Esophagus squamous epithelium (tissue), 5 donors: ENCODE measurements around the gene TMEM202. TPM values are rescaled to one million over a fixed set of nuclear protein-coding genes. Genes with fewer than 3 reads are reported as not detected.
"Not testable (repeated sequence)": the region's sequence is repeated elsewhere in the genome, so short reads cannot be mapped to it uniquely, and the experiment has no call there.

Experiments
- DNase-seq: peaks from one replicate; lab custom pipeline; 2025; lab: John Stamatoyannopoulos, UW
- H3K27ac ChIP-seq, 4 donors: fragments of 200-600 bp; sonication (generic); one replicate each; pipeline ENCODE4 v1.5.1; 2016 to 2019; ENCODE audit warnings: mild to moderate bottlenecking in 1 of 4
- H3K27me3 ChIP-seq, 4 donors: fragments of 200-600 bp; sonication (generic); 1 replicate in 3 of 4; 2 replicates in 1 of 4; pipeline versions ENCODE4 v1.5.1 to v1.6.0; 2017 to 2021; ENCODE audit warnings: antibody characterized with exemption in 1 of 4
- H3K36me3 ChIP-seq, 3 donors: fragments of 200-600 bp; sonication (generic); one replicate each; pipeline ENCODE4 v1.5.1; 2016 to 2019
- H3K4me1 ChIP-seq, 3 donors: fragments of 200-600 bp; sonication (generic); one replicate each; pipeline ENCODE4 v1.5.1; 2017 to 2019
- H3K4me3 ChIP-seq, 4 donors: fragments of 200-600 bp; sonication (generic); 1 replicate in 3 of 4; 2 replicates in 1 of 4; pipeline ENCODE4 v1.5.1; 2016 to 2019; ENCODE audit warnings: mild to moderate bottlenecking in 2 of 4, moderate library complexity in 1 of 4
- H3K9me3 ChIP-seq, 3 donors: fragments of 200-600 bp; sonication (generic); one replicate each; pipeline ENCODE4 v1.5.1; 2016 to 2019
- POLR2A ChIP-seq, 4 donors: fragments of 450-650 bp; IDR thresholded peaks; one replicate each; pipeline ENCODE4 v1.6.1; 2017; ENCODE audit warnings: antibody characterized with exemption in 4 of 4, mild to moderate bottlenecking in 4 of 4, moderate library complexity in 3 of 4
- WGBS, 2 donors: methylation state at CpG; one replicate each; pipeline ENCODE4 v1.1.5; 2018; 5-methylcytosine and 5-hydroxymethylcytosine counted together
- intact Hi-C: fragments of 100-400 bp; cut with DNase I; formaldehyde crosslinking; loops from one replicate; pipeline ENCODE4 v1.15.0; 2022
- total RNA-seq, 4 donors: library from RNA; depleted of rRNA; stranded (reverse); fragments of >200 nt; gene quantifications; one replicate each; pipeline ENCODE4 v1.1.0, GENCODE V29; 2016
- TF ChIP-seq, protein P1 (sequence below), 6 experiments: fragments of 450-650 bp in 4 of 6; fragments of 200-600 bp in 2 of 6; sonication (generic) in 2 of 6; IDR thresholded peaks; one replicate each; pipeline ENCODE4 v1.5.1; 2016 to 2019; ENCODE audit warnings: antibody characterized with exemption in 6 of 6, mild to moderate bottlenecking in 4 of 6, moderate library complexity in 4 of 6
- donor health status: DM: yes; HTN: yes; CAD: no.

TMEM202 gene
- total RNA-seq, 4 donors from 2014 or later, result not detected

DNA sequence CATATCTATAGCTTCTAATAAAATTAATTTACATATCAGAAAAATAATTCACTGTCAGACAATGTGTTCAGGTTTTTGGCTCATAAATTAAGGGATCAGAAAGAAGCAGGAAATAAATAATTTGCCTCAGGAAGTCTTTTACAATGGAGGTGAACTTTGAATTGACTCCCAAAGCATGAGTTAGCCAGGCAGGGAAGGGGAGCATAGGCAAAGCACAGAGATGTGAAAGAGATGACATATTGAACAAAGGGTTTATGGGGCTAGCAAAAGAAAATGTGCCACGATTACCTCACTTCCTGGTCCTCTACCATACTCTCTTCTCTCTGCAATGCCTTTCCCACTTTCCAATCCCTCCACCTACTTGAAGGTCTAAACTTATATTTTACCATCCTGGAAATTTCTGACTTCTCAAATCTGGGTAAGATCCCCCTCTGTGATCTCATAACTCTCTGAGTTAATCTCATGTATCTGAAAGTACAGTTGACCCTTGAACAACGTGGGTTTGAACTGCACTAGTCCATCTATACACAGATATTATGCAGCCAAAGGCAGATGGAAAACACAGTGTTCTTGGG, 18.2 kb upstream of the TMEM202 start:
- intact Hi-C loops, result no loop called here

DNA sequence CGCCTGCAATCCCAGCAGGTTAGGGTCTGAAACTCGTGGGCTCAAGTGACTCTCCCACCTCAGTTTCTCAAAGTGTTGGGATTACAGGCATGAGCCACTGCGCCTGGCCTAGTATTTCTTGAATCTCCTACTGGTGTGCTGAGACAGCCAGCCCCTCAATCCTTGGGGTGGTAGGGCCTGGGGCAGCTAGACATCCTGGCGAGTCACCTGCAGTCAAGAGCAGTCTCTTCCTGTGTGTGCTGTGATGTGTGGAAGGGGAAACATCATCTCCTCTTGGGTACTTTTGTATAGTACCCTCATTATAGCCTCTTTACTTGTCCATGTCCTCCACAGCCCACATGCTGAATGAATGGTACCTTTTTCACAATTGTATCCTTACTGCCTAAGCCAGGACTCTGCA, 17.4 kb upstream of the TMEM202 start:
- H3K4me3 ChIP-seq, result no peak overlapping the region
- intact Hi-C loops, result no loop called here
- no peak for DNase-seq
- H3K27ac ChIP-seq, result no peak overlapping the region
- peaks cover 4 to 10% (median 8%) of the 10 kb centered on the region in 3 donors for H3K4me1 ChIP-seq
- peaks cover 0 to 42% (median 0%) of the 10 kb centered on the region in 4 donors for H3K27me3 ChIP-seq
- H3K36me3 ChIP-seq, result no peaks in the 10 kb centered on the region
- WGBS, 2 donors, result 67 to 69% methylated on average over 3 to 4 of the region's 4 CpGs
- TF ChIP-seq POLR2A (IDR thresholded peaks at IDR 0.05), result no peak
- TF ChIP-seq, protein P1, sequence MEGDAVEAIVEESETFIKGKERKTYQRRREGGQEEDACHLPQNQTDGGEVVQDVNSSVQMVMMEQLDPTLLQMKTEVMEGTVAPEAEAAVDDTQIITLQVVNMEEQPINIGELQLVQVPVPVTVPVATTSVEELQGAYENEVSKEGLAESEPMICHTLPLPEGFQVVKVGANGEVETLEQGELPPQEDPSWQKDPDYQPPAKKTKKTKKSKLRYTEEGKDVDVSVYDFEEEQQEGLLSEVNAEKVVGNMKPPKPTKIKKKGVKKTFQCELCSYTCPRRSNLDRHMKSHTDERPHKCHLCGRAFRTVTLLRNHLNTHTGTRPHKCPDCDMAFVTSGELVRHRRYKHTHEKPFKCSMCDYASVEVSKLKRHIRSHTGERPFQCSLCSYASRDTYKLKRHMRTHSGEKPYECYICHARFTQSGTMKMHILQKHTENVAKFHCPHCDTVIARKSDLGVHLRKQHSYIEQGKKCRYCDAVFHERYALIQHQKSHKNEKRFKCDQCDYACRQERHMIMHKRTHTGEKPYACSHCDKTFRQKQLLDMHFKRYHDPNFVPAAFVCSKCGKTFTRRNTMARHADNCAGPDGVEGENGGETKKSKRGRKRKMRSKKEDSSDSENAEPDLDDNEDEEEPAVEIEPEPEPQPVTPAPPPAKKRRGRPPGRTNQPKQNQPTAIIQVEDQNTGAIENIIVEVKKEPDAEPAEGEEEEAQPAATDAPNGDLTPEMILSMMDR (IDR thresholded peaks at IDR 0.05), result no peak
- no peaks in the 10 kb centered on the region for H3K9me3 ChIP-seq

More for the DNA sequence above, 18.2 kb upstream of the TMEM202 start:
- Histone ChIP-seq H3K4me3 (no peak overlapping the region), H3K4me1 (peaks cover 7 to 16% (median 12%) of the 10 kb centered on the region in 3 donors), H3K27me3 (peaks cover 0 to 34% (median 0%) of the 10 kb centered on the region in 4 donors), H3K36me3 (no peaks in the 10 kb centered on the region), H3K27ac (no peak overlapping the region), H3K9me3 (no peaks in the 10 kb centered on the region)
- DNase-seq, result no peak
- TF ChIP-seq POLR2A (IDR thresholded peaks at IDR 0.05), result no peak
- TF ChIP-seq, protein P1 (IDR thresholded peaks at IDR 0.05), result no peak
- WGBS, 2 donors, result 47 to 51% methylated on average over 2 of the region's 2 CpGs

DNA sequence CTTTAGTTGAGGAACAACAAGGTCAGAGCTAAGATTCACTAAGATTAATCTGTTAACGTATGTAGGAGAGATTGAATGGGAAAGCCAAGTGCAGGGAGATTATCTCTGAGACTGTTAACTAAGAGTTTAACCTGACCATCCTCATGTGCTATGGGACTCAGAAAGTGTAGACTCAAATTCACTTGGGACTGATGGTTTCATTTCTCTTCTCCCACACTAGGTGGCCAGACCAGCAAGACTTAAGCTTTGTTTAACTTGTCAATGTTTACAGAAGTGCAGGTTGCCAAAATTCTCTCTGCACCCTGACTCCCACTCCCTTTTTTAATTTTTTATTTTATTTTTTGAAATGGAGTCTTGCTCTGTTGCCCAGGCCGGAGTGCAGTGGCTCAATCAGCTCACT, 16.0 kb upstream of the TMEM202 start:
- H3K4me1 ChIP-seq, result peaks cover 0 to under 1% (median under 1%) of the 10 kb centered on the region in 3 donors
- H3K9me3 ChIP-seq, result no peaks in the 10 kb centered on the region
- H3K36me3 ChIP-seq, result no peaks in the 10 kb centered on the region
- H3K4me3 ChIP-seq, result no peak overlapping the region
- H3K27me3 ChIP-seq, result peaks cover 0 to 47% (median 0%) of the 10 kb centered on the region in 4 donors
- intact Hi-C loops, result no loop called here
- H3K27ac ChIP-seq, result no peak overlapping the region
- no peak for DNase-seq
- TF ChIP-seq, protein P1 (IDR thresholded peaks at IDR 0.05), result peak in 1 of 6 experiments; percentile 30
- no peak for TF ChIP-seq POLR2A (IDR thresholded peaks at IDR 0.05)
- WGBS, 2 donors, result 77% methylated on average over 2 of the region's 2 CpGs

DNA sequence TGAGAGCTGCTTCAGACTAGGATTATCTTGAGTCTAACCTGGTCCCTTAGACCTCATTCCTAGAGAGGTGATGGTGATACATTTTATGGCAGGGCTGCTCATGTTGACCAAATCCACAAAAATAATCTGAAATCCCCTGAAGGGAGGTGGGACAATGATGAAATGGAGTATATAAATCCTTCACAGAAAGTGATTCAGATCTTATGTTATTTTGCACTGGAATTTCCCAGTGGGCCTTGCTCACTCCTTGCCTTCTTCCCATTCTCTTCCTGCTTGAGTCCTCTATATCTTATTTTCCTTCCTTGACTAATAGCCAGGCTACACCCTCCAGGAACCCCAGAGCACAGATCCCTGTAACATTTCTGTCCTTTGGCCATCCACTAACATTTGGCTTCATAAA, 10.4 kb upstream of the TMEM202 start:
- TF ChIP-seq, protein P1 (IDR thresholded peaks at IDR 0.05), result no peak
- TF ChIP-seq POLR2A (IDR thresholded peaks at IDR 0.05), result no peak
- intact Hi-C loops, result no loop called here
- no peak overlapping the region for H3K27ac ChIP-seq
- H3K9me3 ChIP-seq, result no peaks in the 10 kb centered on the region
- no peak for DNase-seq
- no peaks in the 10 kb centered on the region for H3K36me3 ChIP-seq
- no peak overlapping the region for H3K4me3 ChIP-seq
- H3K27me3 ChIP-seq, result peaks cover 0 to 48% (median 0%) of the 10 kb centered on the region in 4 donors
- H3K4me1 ChIP-seq, result no peaks in the 10 kb centered on the region

DNA sequence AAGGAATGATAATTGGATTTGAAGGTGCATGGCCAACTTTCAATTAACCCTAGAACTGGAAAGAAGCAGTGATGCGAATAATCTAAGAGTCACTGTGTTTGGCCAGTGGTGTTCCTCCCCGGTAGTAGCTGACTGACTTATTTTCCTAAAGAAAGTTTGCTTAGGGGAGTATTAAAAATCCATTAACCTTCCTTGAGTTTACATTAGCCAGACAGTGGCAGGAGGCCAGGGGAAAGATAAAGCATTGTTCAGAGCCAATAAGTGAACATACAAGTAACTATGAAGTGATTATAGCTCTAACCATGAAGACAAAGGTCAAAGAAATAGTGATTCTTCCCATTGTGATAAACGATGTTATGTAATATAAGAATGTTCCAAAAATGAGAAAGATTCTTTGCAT, 8.9 kb upstream of the TMEM202 start:
- TF ChIP-seq, protein P1 (IDR thresholded peaks at IDR 0.05), result no peak
- no peak for TF ChIP-seq POLR2A (IDR thresholded peaks at IDR 0.05)
- WGBS, 2 donors, result 22 to 48% methylated on average over 3 of the region's 3 CpGs
- intact Hi-C loops, result no loop called here
- Histone ChIP-seq H3K9me3 (no peaks in the 10 kb centered on the region), H3K27me3 (peaks cover 0 to 45% (median 0%) of the 10 kb centered on the region in 4 donors), H3K27ac (no peak overlapping the region), H3K36me3 (no peaks in the 10 kb centered on the region), H3K4me3 (no peak overlapping the region), H3K4me1 (no peaks in the 10 kb centered on the region)
- DNase-seq, result no peak

DNA sequence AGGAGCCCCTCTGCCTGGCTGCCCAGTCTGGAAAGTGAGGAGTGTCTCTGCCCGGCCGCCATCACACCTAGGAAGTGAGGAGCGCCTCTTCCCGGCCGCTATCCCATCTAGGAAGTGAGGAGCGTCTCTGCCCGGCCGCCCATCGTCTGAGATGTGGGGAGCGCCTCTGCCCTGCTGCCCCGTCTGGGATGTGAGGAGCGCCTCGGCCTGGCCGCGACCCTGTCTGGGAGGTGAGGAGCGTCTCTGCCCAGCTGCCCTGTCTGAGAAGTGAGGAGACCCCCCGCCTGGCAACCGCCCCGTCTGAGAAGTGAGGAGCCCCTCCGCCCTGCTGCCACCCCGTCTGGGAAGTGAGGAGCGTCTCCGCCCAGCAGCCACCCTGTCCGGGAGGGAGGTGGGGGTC, 1.8 kb upstream of the TMEM202 start:
- peaks cover 0 to 26% (median 0%) of the 10 kb centered on the region in 4 donors for H3K27me3 ChIP-seq
- H3K4me3 ChIP-seq, H3K9me3 ChIP-seq, H3K4me1 ChIP-seq, H3K27ac ChIP-seq, DNase-seq, H3K36me3 ChIP-seq, intact Hi-C loops: not testable (repeated sequence)
- WGBS, 2 donors, result no CpG with 5 or more reads among the region's 24 CpGs
